PC-9 (cell line): ENCODE data around the gene CDKN1A.

ENCODE experiments used
- CTCF ChIP-seq: fragments of 200-600 bp; sonication (generic); conservative IDR thresholded peaks from 2 replicates; pipeline ENCODE4 v1.6.1; 2017; ENCODE audit warnings: mixed run types, antibody characterized with exemption, mild to moderate bottlenecking, moderate library complexity
- EZH2 ChIP-seq: fragments of 200-600 bp; sonication (generic); IDR thresholded peaks from 2 replicates; pipeline ENCODE4 v1.8.0; 2017; ENCODE audit warnings: antibody characterized with exemption, low read depth

- TF ChIP-seq CTCF, result no peak
- TF ChIP-seq EZH2, result no peak
These were observed 10.2 kb downstream of the CDKN1A start for GRCh38 chr6:36688739-36689075.
